H9 (cell line): Measurements from ENCODE around the gene ZNF513. TPM values are rescaled to one million over a fixed set of nuclear protein-coding genes. Genes with fewer than 3 reads are reported as not detected.

ENCODE experiments used
- DNase-seq: peaks from one replicate; pipeline ENCODE4 v3.0.0-alpha.2; 2017
- H2AFZ ChIP-seq: one replicate; pipeline ENCODE4 v1.6.1; 2013; ENCODE audit warnings: mild to moderate bottlenecking, low read length, control low read depth, moderate library complexity
- H2AK5ac ChIP-seq: 2 replicates; pipeline ENCODE4 v1.6.1; 2013; ENCODE audit warnings: low read length, control low read depth, mixed read lengths; ENCODE audit not compliant: insufficient read length
- H2BK120ac ChIP-seq: one replicate; pipeline ENCODE4 v1.6.1; 2013; ENCODE audit warnings: low read depth, mild to moderate bottlenecking, low read length, control low read depth, inconsistent platforms; ENCODE audit not compliant: poor library complexity, severe bottlenecking
- H2BK12ac ChIP-seq: 2 replicates; pipeline ENCODE4 v1.6.1; 2013; ENCODE audit warnings: low read length, control low read depth, mixed read lengths, low read depth; ENCODE audit not compliant: insufficient read length
- H2BK15ac ChIP-seq: 2 replicates; pipeline ENCODE4 v1.6.1; 2013; ENCODE audit warnings: low read depth, low read length, control low read depth
- H2BK20ac ChIP-seq: one replicate; pipeline ENCODE4 v1.6.1; 2013; ENCODE audit warnings: low read depth, mild to moderate bottlenecking, low read length, control low read depth, inconsistent platforms; ENCODE audit not compliant: poor library complexity, severe bottlenecking
- H2BK5ac ChIP-seq: 2 replicates; pipeline ENCODE4 v1.6.1; 2013; ENCODE audit warnings: low read length, control low read depth, mixed read lengths; ENCODE audit not compliant: insufficient read length
- H3K14ac ChIP-seq: 2 replicates; pipeline ENCODE4 v1.6.1; 2013; ENCODE audit warnings: low read length, control low read depth; ENCODE audit not compliant: insufficient read depth
- H3K18ac ChIP-seq: 2 replicates; pipeline ENCODE4 v1.6.1; 2013; ENCODE audit warnings: low read depth, mild to moderate bottlenecking, mixed read lengths, low read length, control low read depth; ENCODE audit not compliant: insufficient read length
- H3K23ac ChIP-seq: 2 replicates; pipeline ENCODE4 v1.6.1; 2013; ENCODE audit warnings: low read length, control low read depth, mixed read lengths, low read depth; ENCODE audit not compliant: insufficient read length
- H3K23me2 ChIP-seq: 2 replicates; pipeline ENCODE4 v1.6.1; 2013; ENCODE audit warnings: low read depth, mild to moderate bottlenecking, mixed read lengths, low read length, control low read depth; ENCODE audit not compliant: insufficient read length, poor library complexity, severe bottlenecking
- H3K27ac ChIP-seq: 2 replicates; pipeline ENCODE4 v1.5.1; 2013; ENCODE audit warnings: low read length, control low read depth, mixed read lengths, low read depth; ENCODE audit not compliant: insufficient read length
- H3K27me3 ChIP-seq: 2 replicates; pipeline ENCODE4 v1.6.1; 2013; ENCODE audit warnings: low read length, control low read depth, inconsistent platforms; ENCODE audit not compliant: insufficient read depth
- H3K4ac ChIP-seq: 2 replicates; pipeline ENCODE4 v1.6.1; 2013; ENCODE audit warnings: low read depth, mild to moderate bottlenecking, control low read depth, inconsistent platforms, low read length, moderate library complexity
- H3K4me1 ChIP-seq: 2 replicates; pipeline ENCODE4 v1.6.1; 2013; ENCODE audit warnings: low read length, control low read depth, inconsistent platforms; ENCODE audit not compliant: insufficient read depth
- H3K4me2 ChIP-seq: 2 replicates; pipeline ENCODE4 v1.6.1; 2013; ENCODE audit warnings: low read length, control low read depth, mixed read lengths; ENCODE audit not compliant: insufficient read length, insufficient read depth
- H3K56ac ChIP-seq: 2 replicates; pipeline ENCODE4 v1.6.1; 2013; ENCODE audit warnings: low read depth, mild to moderate bottlenecking, mixed read lengths, low read length, control low read depth; ENCODE audit not compliant: insufficient read length
- H3K79me1 ChIP-seq: 2 replicates; pipeline ENCODE4 v1.6.1; 2013; ENCODE audit warnings: low read depth, mild to moderate bottlenecking, moderate library complexity, low read length, control low read depth, inconsistent platforms; ENCODE audit not compliant: insufficient read depth, poor library complexity, severe bottlenecking
- H3K79me2 ChIP-seq: 2 replicates; pipeline ENCODE4 v1.6.1; 2013; ENCODE audit warnings: low read length, control low read depth, inconsistent platforms; ENCODE audit not compliant: insufficient read depth
- H3K9ac ChIP-seq: 2 replicates; pipeline ENCODE4 v1.6.1; 2013; ENCODE audit warnings: low read length, control low read depth, mixed read lengths; ENCODE audit not compliant: insufficient read length; ENCODE audit errors: extremely low read depth
- H3K9me3 ChIP-seq: one replicate; pipeline ENCODE4 v1.6.1; 2013; ENCODE audit warnings: low read depth, low read length, inconsistent platforms; ENCODE audit not compliant: control insufficient read depth
- H3T11ph ChIP-seq: one replicate; pipeline ENCODE4 v1.6.1; 2013; ENCODE audit warnings: mild to moderate bottlenecking, low read length, control low read depth, inconsistent platforms
- H4K20me1 ChIP-seq: one replicate; pipeline ENCODE4 v1.6.1; 2013; ENCODE audit not compliant: control insufficient read depth, insufficient read length, insufficient read depth
- H4K5ac ChIP-seq: 2 replicates; pipeline ENCODE4 v1.6.1; 2013; ENCODE audit warnings: low read depth, mild to moderate bottlenecking, mixed read lengths, low read length, control low read depth; ENCODE audit not compliant: insufficient read length
- H4K8ac ChIP-seq: replicated peaks from 2 replicates; pipeline ENCODE4 v1.6.1; 2013; ENCODE audit warnings: low read length, control low read depth, mixed read lengths, low read depth; ENCODE audit not compliant: insufficient read length
- H4K91ac ChIP-seq: 2 replicates; pipeline ENCODE4 v1.6.1; 2013; ENCODE audit warnings: low read depth, mild to moderate bottlenecking, moderate library complexity, mixed read lengths, low read length, control low read depth; ENCODE audit not compliant: insufficient read length
- H3K27ac Mint-ChIP-seq, 3 experiments: 2 replicates in 2 of 3; 3 replicates in 1 of 3; pipeline ENCODE4 v1.8.0; 2020 to 2021; ENCODE audit warnings: mixed read lengths in 3 of 3, mild to moderate bottlenecking in 1 of 3, moderate library complexity in 1 of 3
- H3K27me3 Mint-ChIP-seq: 2 replicates; pipeline ENCODE4 v1.8.0; 2021; ENCODE audit warnings: low read depth, mild to moderate bottlenecking, moderate library complexity, mixed read lengths
- H3K36me3 Mint-ChIP-seq, 3 experiments: 2 replicates in 2 of 3; 3 replicates in 1 of 3; pipeline ENCODE4 v1.8.0; 2020 to 2021; ENCODE audit warnings: low read depth in 3 of 3, mixed read lengths in 3 of 3; ENCODE audit not compliant: insufficient read depth in 1 of 3
- H3K4me1 Mint-ChIP-seq, 2 experiments: 2 replicates each; pipeline ENCODE4 v1.8.0; 2020; ENCODE audit warnings: mixed read lengths in 2 of 2
- H3K4me3 Mint-ChIP-seq, 2 experiments: 2 replicates in 1 of 2; 3 replicates in 1 of 2; pipeline ENCODE4 v1.8.0; 2020 to 2021; ENCODE audit warnings: mild to moderate bottlenecking in 2 of 2, mixed read lengths in 2 of 2, moderate library complexity in 1 of 2
- H3K9me3 Mint-ChIP-seq, 2 experiments: 2 replicates in 1 of 2; 3 replicates in 1 of 2; pipeline ENCODE4 v1.8.0; 2020; ENCODE audit warnings: mild to moderate bottlenecking in 2 of 2, mixed read lengths in 2 of 2, moderate library complexity in 1 of 2
- WGBS: extraction: QIAGEN DNeasy Blood & Tissue Kit; methylation state at CpG from one replicate; pipeline ENCODE4 v1.1.7; 2013; ENCODE audit warnings: missing lambda C conversion rate, low lambda C conversion rate, mixed read lengths; ENCODE audit not compliant: insufficient read length; ENCODE audit errors: extremely low coverage; 5-methylcytosine and 5-hydroxymethylcytosine counted together
- total RNA-seq: library from RNA; stranded (reverse); gene quantifications from 2 replicates; pipeline ENCODE4 v1.2.1, GENCODE V29; 2021
- TF ChIP-seq, protein P1 (sequence below): fragments of 200-600 bp; sonication (generic); conservative IDR thresholded peaks from 3 replicates; pipeline ENCODE4 v1.8.0; 2021; ENCODE audit warnings: antibody characterized with exemption, mild to moderate bottlenecking

The ZNF513 gene
- total RNA-seq, 1 experiment from 2014 or later: 26.5 TPM

DNA sequence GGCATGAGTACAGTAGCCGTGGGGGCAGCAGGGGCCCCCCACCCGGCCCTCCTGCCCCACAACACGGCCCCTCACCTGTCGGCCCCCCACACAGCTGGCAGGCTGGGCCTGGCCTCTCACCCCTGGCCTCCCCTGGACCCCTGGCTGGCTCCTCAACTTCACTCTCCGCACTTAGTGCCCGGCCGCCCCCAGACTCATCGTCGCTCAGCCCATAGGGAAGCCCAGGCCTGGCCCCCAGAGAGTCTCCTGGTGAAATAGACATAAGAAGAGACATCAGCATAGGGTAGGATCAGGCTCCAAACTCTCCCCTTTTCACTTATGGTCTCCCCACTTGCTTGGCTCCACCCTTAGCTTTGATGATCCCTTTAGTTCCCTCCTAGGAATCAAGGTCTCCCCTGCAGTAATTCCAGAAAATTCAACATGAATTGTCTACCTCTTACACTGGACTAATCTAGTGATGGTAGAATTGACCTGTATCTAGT, 1.7 kb downstream of the ZNF513 start:
- Histone ChIP-seq H3K27ac (no peak overlapping the region), H4K5ac (no peak overlapping the region), H4K8ac (no peak overlapping the region), H3K23ac (no peak overlapping the region), H3T11ph (no peak overlapping the region), H2BK15ac (no peak overlapping the region), H3K18ac (no peak overlapping the region), H4K91ac (no peak overlapping the region), H2BK12ac (no peak overlapping the region), H3K79me2 (no peaks in the 10 kb centered on the region), H3K14ac (no peak overlapping the region), H2BK20ac (no peak overlapping the region), H3K9ac (no peak overlapping the region), H3K9me3 (no peaks in the 10 kb centered on the region), H2BK120ac (no peak overlapping the region), H3K56ac (no peak overlapping the region), H2BK5ac (no peak overlapping the region), H3K79me1 (no peaks in the 10 kb centered on the region), H3K4ac (no peak overlapping the region), H3K4me2 (peak overlapping the region; percentile 87), H3K27me3 (no peaks in the 10 kb centered on the region), H2AK5ac (no peak overlapping the region), H3K23me2 (peaks cover 12% of the 10 kb centered on the region), H4K20me1 (no peaks in the 10 kb centered on the region), H2AFZ (no peak overlapping the region), H3K4me1 (no peaks in the 10 kb centered on the region)
- WGBS: no CpG with 5 or more reads among the region's 9 CpGs
- H3K36me3 Mint-ChIP-seq: peaks cover 42 to 91% (median 76%) of the 10 kb centered on the region in 3 experiments; a peak in 6 of 7 replicates
- H3K27ac Mint-ChIP-seq: peak overlapping the region in 2 of 3 experiments; percentile 55 to 71; a peak in 4 of 7 replicates
- peaks cover 1% of the 10 kb centered on the region; the same call in 1 of the 2 replicates for H3K27me3 Mint-ChIP-seq
- peak overlapping the region; percentile 86 to 94 for H3K4me3 Mint-ChIP-seq
- TF ChIP-seq, protein P1, sequence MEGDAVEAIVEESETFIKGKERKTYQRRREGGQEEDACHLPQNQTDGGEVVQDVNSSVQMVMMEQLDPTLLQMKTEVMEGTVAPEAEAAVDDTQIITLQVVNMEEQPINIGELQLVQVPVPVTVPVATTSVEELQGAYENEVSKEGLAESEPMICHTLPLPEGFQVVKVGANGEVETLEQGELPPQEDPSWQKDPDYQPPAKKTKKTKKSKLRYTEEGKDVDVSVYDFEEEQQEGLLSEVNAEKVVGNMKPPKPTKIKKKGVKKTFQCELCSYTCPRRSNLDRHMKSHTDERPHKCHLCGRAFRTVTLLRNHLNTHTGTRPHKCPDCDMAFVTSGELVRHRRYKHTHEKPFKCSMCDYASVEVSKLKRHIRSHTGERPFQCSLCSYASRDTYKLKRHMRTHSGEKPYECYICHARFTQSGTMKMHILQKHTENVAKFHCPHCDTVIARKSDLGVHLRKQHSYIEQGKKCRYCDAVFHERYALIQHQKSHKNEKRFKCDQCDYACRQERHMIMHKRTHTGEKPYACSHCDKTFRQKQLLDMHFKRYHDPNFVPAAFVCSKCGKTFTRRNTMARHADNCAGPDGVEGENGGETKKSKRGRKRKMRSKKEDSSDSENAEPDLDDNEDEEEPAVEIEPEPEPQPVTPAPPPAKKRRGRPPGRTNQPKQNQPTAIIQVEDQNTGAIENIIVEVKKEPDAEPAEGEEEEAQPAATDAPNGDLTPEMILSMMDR: no peak
- peaks cover 19 to 27% of the 10 kb centered on the region in 2 experiments for H3K4me1 Mint-ChIP-seq
- no peaks in the 10 kb centered on the region for H3K9me3 Mint-ChIP-seq
- no peak for DNase-seq
